HepG2 (cell line): ENCODE data around the gene AP1M2. TPM values are rescaled to one million over a fixed set of nuclear protein-coding genes. Genes with fewer than 3 reads are reported as not detected.

Experiments
- ARNT2 ChIP-seq: sonication (generic); formaldehyde crosslinking; IDR thresholded peaks from 2 replicates; pipeline ENCODE4 v1.8.0; 2022; ENCODE audit warnings: mild to moderate bottlenecking, low read depth, missing genetic modification reagents, moderate library complexity
- ATRX ChIP-seq: sonication (generic); formaldehyde crosslinking; IDR thresholded peaks from 2 replicates; pipeline ENCODE4 v1.4.0; 2020; ENCODE audit warnings: missing genetic modification reagents, borderline replicate concordance
- DDIT3 ChIP-seq: sonication (generic); formaldehyde crosslinking; IDR thresholded peaks from 2 replicates; pipeline ENCODE4 v1.4.0; 2020; ENCODE audit warnings: mild to moderate bottlenecking, missing genetic modification reagents
- ESRRA ChIP-seq: sonication (generic); formaldehyde crosslinking; IDR thresholded peaks from 2 replicates; pipeline ENCODE4 v1.5.1; 2020; ENCODE audit warnings: mild to moderate bottlenecking, low read depth, missing genetic modification reagents
- GATAD2A ChIP-seq: IDR thresholded peaks from 2 replicates; pipeline ENCODE4 v1.6.1; 2016
- GRHL1 ChIP-seq: sonication (generic); formaldehyde crosslinking; conservative IDR thresholded peaks from 2 replicates; pipeline ENCODE4 v1.8.0; 2022; ENCODE audit warnings: missing genetic modification reagents
- ISX ChIP-seq: sonication (generic); formaldehyde crosslinking; conservative IDR thresholded peaks from 2 replicates; pipeline ENCODE4 v1.5.0; 2020; ENCODE audit warnings: missing genetic modification reagents
- KAT7 ChIP-seq: IDR thresholded peaks from 2 replicates; pipeline ENCODE4 v1.6.1; 2018; ENCODE audit warnings: borderline replicate concordance, missing compliant biosample characterization
- MEIS1 ChIP-seq: sonication (generic); formaldehyde crosslinking; IDR thresholded peaks from 2 replicates; pipeline ENCODE4 v1.9.0; 2021; ENCODE audit warnings: mild to moderate bottlenecking, missing genetic modification reagents, moderate library complexity, borderline replicate concordance
- MTA1 ChIP-seq: sonication (generic); formaldehyde crosslinking; IDR thresholded peaks from 2 replicates; pipeline ENCODE4 v1.4.0; 2020; ENCODE audit warnings: missing genetic modification reagents, mild to moderate bottlenecking, borderline replicate concordance
- MZF1 ChIP-seq: sonication (generic); formaldehyde crosslinking; IDR thresholded peaks from 2 replicates; pipeline ENCODE4 v1.8.1; 2023; ENCODE audit warnings: mild to moderate bottlenecking, missing genetic modification reagents, borderline replicate concordance
- NBN ChIP-seq: fragments of 450-650 bp; conservative IDR thresholded peaks from 2 replicates; pipeline ENCODE4 v1.6.1; 2017
- RNF2 ChIP-seq: fragments of 450-650 bp; conservative IDR thresholded peaks from 2 replicates; pipeline ENCODE4 v1.6.1; 2016; ENCODE audit warnings: low read depth
- TCF7L2 ChIP-seq: IDR thresholded peaks from 2 replicates; pipeline ENCODE4 v1.6.1; 2011; ENCODE audit warnings: mild to moderate bottlenecking, low read depth, low read length, moderate library complexity
- TEAD3 ChIP-seq: optimal IDR thresholded peaks from 2 replicates; pipeline ENCODE3; 2016; ENCODE audit warnings: borderline replicate concordance
- U2AF2 ChIP-seq: fragments of 200-400 bp; formaldehyde crosslinking; IDR thresholded peaks from 2 replicates; pipeline ENCODE4 v1.6.1; 2017; ENCODE audit warnings: low read depth, mild to moderate bottlenecking, low read length
- WIZ ChIP-seq: sonication (generic); formaldehyde crosslinking; IDR thresholded peaks from 2 replicates; pipeline ENCODE4 v1.5.1; 2020; ENCODE audit warnings: mild to moderate bottlenecking, missing genetic modification reagents
- ZFP90 ChIP-seq: sonication (generic); formaldehyde crosslinking; IDR thresholded peaks from 2 replicates; pipeline ENCODE4 v1.8.0; 2022; ENCODE audit warnings: missing genetic modification reagents, mild to moderate bottlenecking, inconsistent platforms, borderline replicate concordance
- ZKSCAN1 ChIP-seq: fragments of 150-350 bp; IDR thresholded peaks from 2 replicates; pipeline ENCODE4 v1.6.1; 2014; ENCODE audit warnings: low read length
- ZNF264 ChIP-seq: sonication (generic); formaldehyde crosslinking; IDR thresholded peaks from 2 replicates; pipeline ENCODE4 v1.4.0; 2020; ENCODE audit warnings: missing genetic modification reagents
- ZNF333 ChIP-seq: sonication (generic); formaldehyde crosslinking; IDR thresholded peaks from 2 replicates; pipeline ENCODE4 v1.4.0; 2020; ENCODE audit warnings: mild to moderate bottlenecking, missing genetic modification reagents, borderline replicate concordance
- ZNF335 ChIP-seq: sonication (generic); formaldehyde crosslinking; IDR thresholded peaks from 2 replicates; pipeline ENCODE4 v1.4.0; 2020; ENCODE audit warnings: missing genetic modification reagents
- ZNF841 ChIP-seq: sonication (generic); formaldehyde crosslinking; IDR thresholded peaks from 2 replicates; pipeline ENCODE4 v1.8.1; 2023; ENCODE audit warnings: missing genetic modification reagents, borderline replicate concordance
- polyA plus RNA-seq, 8 experiments: library from polyadenylated mRNA; depleted of rRNA in 3 of 8; stranded (reverse) in 7 of 8; unstranded in 1 of 8; fragments of >200 nt; fragmentation: Illumina TruSeq in 4 of 8; extraction: Trizol in 4 of 8; gene quantifications; 2 replicates each; pipeline versions ENCODE4 v1.2.1 to v1.2.3, GENCODE V29; 2011 to 2016; ENCODE audit warnings: low read depth in 4 of 8, missing spikeins in 1 of 8, mixed read lengths in 1 of 8; ENCODE audit not compliant: insufficient read depth in 1 of 8
- total RNA-seq, 5 experiments: library from RNA; depleted of rRNA; stranded (reverse); fragments of >200 nt; fragmentation: Illumina TruSeq; extraction: Trizol; gene quantifications; 2 replicates each; pipeline ENCODE4 v1.2.3, GENCODE V29; 2016; ENCODE audit warnings: low read depth in 1 of 5
- TF ChIP-seq, protein P1 (sequence below): sonication (generic); formaldehyde crosslinking; IDR thresholded peaks from 2 replicates; pipeline ENCODE4 v1.8.0; 2022; ENCODE audit warnings: mild to moderate bottlenecking, missing genetic modification reagents, moderate library complexity
- TF ChIP-seq, protein P2 (sequence below): sonication (generic); formaldehyde crosslinking; IDR thresholded peaks from 2 replicates; pipeline ENCODE4 v1.4.0; 2020; ENCODE audit warnings: missing genetic modification reagents
- TF ChIP-seq, protein P3 (sequence below): sonication (generic); formaldehyde crosslinking; IDR thresholded peaks from 2 replicates; pipeline ENCODE4 v1.9.0; 2021; ENCODE audit warnings: missing genetic modification reagents, mild to moderate bottlenecking, borderline replicate concordance

The AP1M2 gene
- total and polyA plus RNA-seq, 2 of the 13 experiments (the other 11 are each of a cell fraction or from before 2014, with no cell fraction given): 6.3 to 76.8 TPM

GRCh38 chr19:10565567-10566407, 21.3 kb downstream of the AP1M2 start, which contains the start of gene KRI1 (continued):
- TF ChIP-seq, protein P1, sequence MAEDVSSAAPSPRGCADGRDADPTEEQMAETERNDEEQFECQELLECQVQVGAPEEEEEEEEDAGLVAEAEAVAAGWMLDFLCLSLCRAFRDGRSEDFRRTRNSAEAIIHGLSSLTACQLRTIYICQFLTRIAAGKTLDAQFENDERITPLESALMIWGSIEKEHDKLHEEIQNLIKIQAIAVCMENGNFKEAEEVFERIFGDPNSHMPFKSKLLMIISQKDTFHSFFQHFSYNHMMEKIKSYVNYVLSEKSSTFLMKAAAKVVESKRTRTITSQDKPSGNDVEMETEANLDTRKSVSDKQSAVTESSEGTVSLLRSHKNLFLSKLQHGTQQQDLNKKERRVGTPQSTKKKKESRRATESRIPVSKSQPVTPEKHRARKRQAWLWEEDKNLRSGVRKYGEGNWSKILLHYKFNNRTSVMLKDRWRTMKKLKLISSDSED (CRISPR knock-in tag): no peak
- TF ChIP-seq TCF7L2 (no peak), GRHL1 (CRISPR knock-in tag) (no peak), ZNF335 (CRISPR knock-in tag) (peak; percentile 71; the same call in 1 of the 2 replicates), MEIS1 (CRISPR knock-in tag) (peak; percentile 82; the same call in 1 of the 2 replicates), TEAD3 (CRISPR knock-in tag) (peak; percentile 76), ZNF264 (CRISPR knock-in tag) (no peak), ZFP90 (CRISPR knock-in tag) (peak; percentile 75; the same call in 1 of the 2 replicates), ATRX (CRISPR knock-in tag) (no peak), NBN (no peak), MTA1 (CRISPR knock-in tag) (no peak), WIZ (CRISPR knock-in tag) (0 out of 2 replicates have a peak, but pooled peaks have one; percentile 30), U2AF2 (no peak), ESRRA (CRISPR knock-in tag) (peak; percentile 81; the same call in 1 of the 2 replicates), DDIT3 (CRISPR knock-in tag) (no peak), GATAD2A (CRISPR knock-in tag) (peak; percentile 66), MZF1 (CRISPR knock-in tag) (no peak), ARNT2 (CRISPR knock-in tag) (peak; percentile 99), ZNF841 (CRISPR knock-in tag) (no peak; the same call in 1 of the 2 replicates), ISX (0 out of 2 replicates have a peak, but pooled peaks have one; percentile 70), RNF2 (peak; percentile 83), KAT7 (CRISPR knock-in tag) (peak; percentile 79; the same call in 1 of the 2 replicates), ZNF333 (CRISPR knock-in tag) (no peak), ZKSCAN1 (no peak)
- TF ChIP-seq, protein P2, sequence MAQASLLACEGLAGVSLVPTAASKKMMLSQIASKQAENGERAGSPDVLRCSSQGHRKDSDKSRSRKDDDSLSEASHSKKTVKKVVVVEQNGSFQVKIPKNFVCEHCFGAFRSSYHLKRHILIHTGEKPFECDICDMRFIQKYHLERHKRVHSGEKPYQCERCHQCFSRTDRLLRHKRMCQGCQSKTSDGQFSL (CRISPR knock-in tag): peak; percentile 97
- TF ChIP-seq, protein P3, sequence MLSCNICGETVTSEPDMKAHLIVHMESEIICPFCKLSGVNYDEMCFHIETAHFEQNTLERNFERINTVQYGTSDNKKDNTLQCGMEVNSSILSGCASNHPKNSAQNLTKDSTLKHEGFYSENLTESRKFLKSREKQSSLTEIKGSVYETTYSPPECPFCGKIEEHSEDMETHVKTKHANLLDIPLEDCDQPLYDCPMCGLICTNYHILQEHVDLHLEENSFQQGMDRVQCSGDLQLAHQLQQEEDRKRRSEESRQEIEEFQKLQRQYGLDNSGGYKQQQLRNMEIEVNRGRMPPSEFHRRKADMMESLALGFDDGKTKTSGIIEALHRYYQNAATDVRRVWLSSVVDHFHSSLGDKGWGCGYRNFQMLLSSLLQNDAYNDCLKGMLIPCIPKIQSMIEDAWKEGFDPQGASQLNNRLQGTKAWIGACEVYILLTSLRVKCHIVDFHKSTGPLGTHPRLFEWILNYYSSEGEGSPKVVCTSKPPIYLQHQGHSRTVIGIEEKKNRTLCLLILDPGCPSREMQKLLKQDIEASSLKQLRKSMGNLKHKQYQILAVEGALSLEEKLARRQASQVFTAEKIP (CRISPR knock-in tag): no peak
